Measurements from ENCODE around the gene JPH2. TPM values are rescaled to one million over a fixed set of nuclear protein-coding genes. Genes with fewer than 3 reads are reported as not detected.

JPH2 gene
- total RNA-seq, 2 experiments from 2014 or later = not detected

- DNase-seq (no peak), ATAC-seq (ENCODE audit: poor library complexity) (no peak)
- Histone ChIP-seq H3K4me1 (ENCODE audit: insufficient read depth, low read length) (no peaks in the 10 kb centered on the region), H3K9me3 (ENCODE audit: control insufficient read depth in 1 of 2, insufficient read depth in 1 of 2, low read length in 2 of 2) (no peaks in the 10 kb centered on the region), H3K27me3 (ENCODE audit: control insufficient read depth in 1 of 2, insufficient read depth in 2 of 2, low read length in 2 of 2) (peaks cover 0 to 9% of the 10 kb centered on the region in 2 experiments), H3K36me3 (ENCODE audit: insufficient read depth, low read length) (no peaks in the 10 kb centered on the region), H3K27ac (ENCODE audit: low read depth in 1 of 2, low read length in 2 of 2) (no peak overlapping the region), H3K4me3 (ENCODE audit: low read length) (no peak overlapping the region)
- H3K4me1 Mint-ChIP-seq (ENCODE audit: low read depth) = no peaks in the 10 kb centered on the region
- H3K4me3 Mint-ChIP-seq = no peak overlapping the region
- peaks cover 67% of the 10 kb centered on the region for H3K27me3 Mint-ChIP-seq
- ChIA-PET CTCF (interaction anchor here (1.0 kb wide), 1 partner anchor 18 kb away, joined by 3 read pairs; no protein-coding TSS in a partner anchor), POLR2A (no interaction called here)
- no peaks in the 10 kb centered on the region for H3K36me3 Mint-ChIP-seq (ENCODE audit: low read depth)
- H3K9me3 Mint-ChIP-seq = peaks cover 10% of the 10 kb centered on the region
- intact Hi-C loops (cut with DNase I, micrococcal nuclease) = no loop called here
- no peak for TF ChIP-seq CTCF (IDR thresholded peaks at IDR 0.05)
- H3K27ac Mint-ChIP-seq = no peak overlapping the region
Measured at GRCh38 chr20:44098657-44099056, 88.3 kb downstream of the JPH2 start.

- Histone ChIP-seq H3K4me1 (ENCODE audit: insufficient read depth, low read length) (no peaks in the 10 kb centered on the region), H3K9me3 (ENCODE audit: control insufficient read depth in 1 of 2, insufficient read depth in 1 of 2, low read length in 2 of 2) (no peaks in the 10 kb centered on the region), H3K27me3 (ENCODE audit: control insufficient read depth in 1 of 2, insufficient read depth in 2 of 2, low read length in 2 of 2) (peaks cover 0 to 9% of the 10 kb centered on the region in 2 experiments), H3K27ac (ENCODE audit: low read depth in 1 of 2, low read length in 2 of 2) (no peak overlapping the region), H3K36me3 (ENCODE audit: insufficient read depth, low read length) (no peaks in the 10 kb centered on the region), H3K4me3 (ENCODE audit: low read length) (no peak overlapping the region)
- Mint-ChIP-seq H3K36me3 (ENCODE audit: low read depth) (no peaks in the 10 kb centered on the region), H3K9me3 (peaks cover 10% of the 10 kb centered on the region), H3K27me3 (peaks cover 62% of the 10 kb centered on the region), H3K27ac (no peak overlapping the region), H3K4me1 (ENCODE audit: low read depth) (no peaks in the 10 kb centered on the region), H3K4me3 (no peak overlapping the region)
- DNase-seq (no peak), ATAC-seq (ENCODE audit: poor library complexity) (no peak)
- TF ChIP-seq CTCF (IDR thresholded peaks at IDR 0.05) = no peak
- intact Hi-C loops (cut with DNase I, micrococcal nuclease) = no loop called here
- ChIA-PET POLR2A (no interaction called here), CTCF (interaction anchor here (1.0 kb wide), 1 partner anchor 18 kb away, joined by 3 read pairs; no protein-coding TSS in a partner anchor)
Measured at GRCh38 chr20:44098256-44098630, 88.7 kb downstream of the JPH2 start.

DNA sequence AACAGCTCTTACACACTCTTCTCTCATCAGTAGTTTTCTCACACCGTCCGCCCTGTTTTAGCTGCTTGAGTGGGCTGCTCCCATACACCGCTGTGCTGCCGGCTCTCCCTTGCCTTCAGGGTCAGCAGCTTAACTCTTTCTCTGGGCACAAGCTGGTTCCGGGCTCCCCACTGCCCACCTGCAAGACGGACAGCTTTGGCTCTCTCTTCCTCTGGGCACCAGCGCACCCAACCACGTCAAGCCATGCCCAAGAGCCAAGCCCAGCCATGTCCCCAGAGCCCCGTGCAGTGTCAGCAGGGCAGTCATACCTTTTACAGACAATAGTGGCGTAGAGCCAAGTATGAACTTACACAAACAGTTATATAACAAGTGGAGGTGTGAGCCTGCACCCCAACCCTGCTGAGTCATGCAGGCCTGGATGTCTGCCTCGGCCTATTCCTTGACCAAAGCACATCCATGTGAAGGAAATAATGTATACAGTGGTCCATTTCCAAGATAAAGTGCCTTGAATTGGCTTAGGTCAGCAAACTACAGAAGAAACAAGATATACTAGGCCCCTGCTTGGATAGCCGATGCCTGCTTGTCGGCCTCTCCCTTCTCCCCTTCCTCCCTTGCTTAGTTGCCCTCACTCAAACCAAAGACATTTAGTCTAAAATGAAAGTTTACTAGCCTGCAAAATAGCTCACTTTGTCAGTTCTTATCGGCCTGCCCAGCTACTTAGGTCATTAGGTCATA, 89.3 kb downstream of the JPH2 start:
- no peaks in the 10 kb centered on the region for H3K36me3 Mint-ChIP-seq (ENCODE audit: low read depth)
- CTCF ChIA-PET = no interaction called here
- no peaks in the 10 kb centered on the region for H3K36me3 ChIP-seq (ENCODE audit: insufficient read depth, low read length)
- H3K27me3 Mint-ChIP-seq = peaks cover 57% of the 10 kb centered on the region
- H3K4me3 Mint-ChIP-seq = no peak overlapping the region
- POLR2A ChIA-PET = no interaction called here
- H3K9me3 Mint-ChIP-seq = peaks cover 8% of the 10 kb centered on the region
- intact Hi-C loops (cut with DNase I, micrococcal nuclease) = no loop called here
- H3K27ac ChIP-seq (ENCODE audit: low read depth in 1 of 2, low read length in 2 of 2) = no peak overlapping the region
- no peaks in the 10 kb centered on the region for H3K4me1 Mint-ChIP-seq (ENCODE audit: low read depth)
- no peak for DNase-seq
- H3K9me3 ChIP-seq (ENCODE audit: control insufficient read depth in 1 of 2, insufficient read depth in 1 of 2, low read length in 2 of 2) = no peaks in the 10 kb centered on the region
- ATAC-seq (ENCODE audit: poor library complexity) = no peak
- H3K4me1 ChIP-seq (ENCODE audit: insufficient read depth, low read length) = no peaks in the 10 kb centered on the region
- H3K4me3 ChIP-seq (ENCODE audit: low read length) = no peak overlapping the region
- no peak for TF ChIP-seq CTCF (IDR thresholded peaks at IDR 0.05)
- no peak overlapping the region for H3K27ac Mint-ChIP-seq
- peaks cover 0 to 10% of the 10 kb centered on the region in 2 experiments for H3K27me3 ChIP-seq (ENCODE audit: control insufficient read depth in 1 of 2, insufficient read depth in 2 of 2, low read length in 2 of 2)

Data from CD4-positive, alpha-beta T cell (primary cell).